Measurements from ENCODE around the gene GFRA4. TPM values are rescaled to one million over a fixed set of nuclear protein-coding genes. Genes with fewer than 3 reads are reported as not detected.
A peak's percentile ranks its signal among the peaks of the same experiment; 100 is the strongest.

GFRA4 gene
- total RNA-seq, 6 experiments from 2014 or later: not detected

DNA sequence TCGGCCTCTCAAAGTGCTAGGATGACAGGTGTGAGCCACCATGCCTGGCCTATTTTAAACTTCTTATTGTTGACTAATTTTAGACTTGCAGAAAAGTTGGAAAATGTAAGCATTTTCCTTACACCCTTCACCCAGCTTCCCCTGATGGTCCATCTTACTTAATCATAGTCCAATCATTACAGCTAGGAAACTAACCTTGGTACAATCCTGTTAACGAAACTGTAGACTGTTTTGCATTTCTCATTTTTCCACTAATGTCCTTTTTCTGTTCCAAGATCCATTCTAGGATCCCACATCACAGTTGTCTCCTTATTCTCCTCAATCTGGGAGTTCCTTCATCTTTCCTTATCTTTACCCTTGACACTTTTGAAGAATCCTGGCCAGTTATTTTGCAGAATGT lies 659 bp upstream of the GFRA4 start:
- H3K27me3 ChIP-seq: no peaks in the 10 kb centered on the region
- no peaks in the 10 kb centered on the region for H3K36me3 ChIP-seq
- intact Hi-C loops (cut with DNase I): no loop called here
- TF ChIP-seq, protein P1, sequence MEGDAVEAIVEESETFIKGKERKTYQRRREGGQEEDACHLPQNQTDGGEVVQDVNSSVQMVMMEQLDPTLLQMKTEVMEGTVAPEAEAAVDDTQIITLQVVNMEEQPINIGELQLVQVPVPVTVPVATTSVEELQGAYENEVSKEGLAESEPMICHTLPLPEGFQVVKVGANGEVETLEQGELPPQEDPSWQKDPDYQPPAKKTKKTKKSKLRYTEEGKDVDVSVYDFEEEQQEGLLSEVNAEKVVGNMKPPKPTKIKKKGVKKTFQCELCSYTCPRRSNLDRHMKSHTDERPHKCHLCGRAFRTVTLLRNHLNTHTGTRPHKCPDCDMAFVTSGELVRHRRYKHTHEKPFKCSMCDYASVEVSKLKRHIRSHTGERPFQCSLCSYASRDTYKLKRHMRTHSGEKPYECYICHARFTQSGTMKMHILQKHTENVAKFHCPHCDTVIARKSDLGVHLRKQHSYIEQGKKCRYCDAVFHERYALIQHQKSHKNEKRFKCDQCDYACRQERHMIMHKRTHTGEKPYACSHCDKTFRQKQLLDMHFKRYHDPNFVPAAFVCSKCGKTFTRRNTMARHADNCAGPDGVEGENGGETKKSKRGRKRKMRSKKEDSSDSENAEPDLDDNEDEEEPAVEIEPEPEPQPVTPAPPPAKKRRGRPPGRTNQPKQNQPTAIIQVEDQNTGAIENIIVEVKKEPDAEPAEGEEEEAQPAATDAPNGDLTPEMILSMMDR (IDR thresholded peaks at IDR 0.05): no peak
- TF ChIP-seq POLR2A (IDR thresholded peaks at IDR 0.05): no peak
- DNase-seq (no peak), ATAC-seq (no peak)
- H3K27ac ChIP-seq: no peak overlapping the region
- no peak overlapping the region for H3K4me3 ChIP-seq
- no peaks in the 10 kb centered on the region for H3K9me3 ChIP-seq
- WGBS (ENCODE audit: insufficient coverage, low coverage, low lambda C conversion rate, missing lambda C conversion rate): 68% methylated on average over 2 of the region's 2 CpGs
- no peaks in the 10 kb centered on the region for H3K4me1 ChIP-seq

DNA sequence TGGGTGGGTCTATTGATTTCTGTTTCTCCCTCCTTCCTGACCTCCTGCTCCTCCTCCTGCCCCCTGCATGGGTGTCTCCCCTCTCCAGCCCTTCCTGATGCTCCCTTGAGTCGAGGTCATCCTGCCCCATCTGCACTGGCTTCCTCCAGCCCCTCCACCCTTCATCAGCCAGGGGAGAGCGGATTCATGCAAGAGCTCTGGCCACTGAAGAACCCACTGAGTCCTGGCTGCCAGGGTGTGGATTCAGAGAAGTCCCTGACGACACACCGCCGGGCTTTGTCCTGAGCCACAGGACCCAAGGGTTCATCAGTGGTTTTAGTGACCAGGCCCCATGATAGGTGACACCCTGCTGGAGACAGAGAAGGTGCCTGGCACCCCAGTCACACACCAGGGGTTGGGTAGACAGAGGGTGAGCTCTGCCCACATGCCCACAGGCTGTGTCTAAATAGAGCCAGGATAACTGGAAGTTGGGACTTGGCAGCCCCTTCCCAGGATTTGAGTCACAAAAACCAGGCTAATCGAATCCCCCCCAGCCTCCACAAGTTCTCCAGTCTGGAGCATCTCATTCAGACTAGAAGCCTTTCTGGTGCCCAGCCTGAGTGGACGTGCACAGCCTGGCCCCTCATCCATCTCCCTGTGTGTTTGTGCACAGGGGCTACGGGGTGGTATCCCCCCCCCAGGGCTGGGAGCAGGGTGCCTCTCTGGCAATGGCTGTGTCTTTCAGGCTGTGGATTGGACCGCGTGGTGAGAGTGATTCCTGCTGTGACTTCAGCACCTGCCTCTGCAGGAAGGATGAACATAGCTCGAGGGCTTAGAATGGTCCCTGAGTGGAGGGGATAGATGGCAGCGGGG lies 1.2 kb downstream of the GFRA4 start:
- H3K27me3 ChIP-seq: no peaks in the 10 kb centered on the region
- DNase-seq: peak in 1 of 3 donors; percentile 27
- H3K4me1 ChIP-seq: no peaks in the 10 kb centered on the region
- 56% methylated on average over 5 of the region's 12 CpGs for WGBS (ENCODE audit: insufficient coverage, low coverage, low lambda C conversion rate, missing lambda C conversion rate)
- TF ChIP-seq, protein P1 (IDR thresholded peaks at IDR 0.05): no peak
- no peak for TF ChIP-seq POLR2A (IDR thresholded peaks at IDR 0.05)
- H3K27ac ChIP-seq: no peak overlapping the region
- intact Hi-C loops (cut with DNase I): no loop called here
- H3K36me3 ChIP-seq: no peaks in the 10 kb centered on the region
- no peak for ATAC-seq
- no peaks in the 10 kb centered on the region for H3K9me3 ChIP-seq
- H3K4me3 ChIP-seq: no peak overlapping the region

DNA sequence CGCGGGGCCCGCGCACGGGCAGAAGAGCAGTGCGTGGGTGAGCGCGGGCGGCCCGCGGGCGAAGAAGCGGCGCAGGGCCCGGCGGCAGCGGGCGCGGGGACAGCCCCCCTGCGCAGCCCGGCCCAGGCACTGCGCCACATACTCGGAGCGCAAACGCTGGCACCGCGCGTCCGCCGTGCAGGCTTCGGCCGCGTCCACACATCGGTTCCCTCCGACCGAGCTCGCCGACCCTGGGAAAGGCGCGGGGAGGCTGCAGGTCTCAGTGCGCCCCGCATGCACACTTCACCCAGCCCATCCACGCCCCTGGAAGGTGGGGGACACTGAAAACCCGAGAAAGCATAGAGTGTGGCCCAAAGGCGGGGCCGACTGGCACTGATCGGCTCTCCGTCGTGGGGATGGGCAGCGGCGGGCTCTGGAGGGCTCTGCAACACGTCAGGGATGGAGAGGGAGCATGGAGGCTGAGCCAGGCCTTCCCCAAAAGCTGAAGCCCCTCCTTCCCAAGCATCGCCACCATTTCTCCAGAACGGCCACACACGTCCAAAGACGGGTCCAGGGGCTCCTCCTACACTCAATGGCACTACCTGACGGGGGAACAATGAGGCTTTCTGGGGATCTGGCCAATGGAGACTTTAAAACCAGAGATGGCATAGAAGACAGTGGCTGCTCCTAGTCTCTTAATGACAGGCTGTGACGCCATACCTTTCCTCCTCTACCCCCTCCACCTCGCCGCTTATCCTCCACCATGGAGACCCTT lies 2.0 kb downstream of the GFRA4 start:
- H3K4me3 ChIP-seq: no peak overlapping the region
- H3K27ac ChIP-seq: no peak overlapping the region
- DNase-seq: peak in 1 of 3 donors; percentile 29
- ATAC-seq: no peak
- WGBS (ENCODE audit: insufficient coverage, low coverage, low lambda C conversion rate, missing lambda C conversion rate): 21% methylated on average over 17 of the region's 60 CpGs
- H3K9me3 ChIP-seq: no peaks in the 10 kb centered on the region
- H3K36me3 ChIP-seq: no peaks in the 10 kb centered on the region
- no peak for TF ChIP-seq POLR2A (IDR thresholded peaks at IDR 0.05)
- TF ChIP-seq, protein P1 (IDR thresholded peaks at IDR 0.05): no peak
- H3K27me3 ChIP-seq: no peaks in the 10 kb centered on the region
- intact Hi-C loops (cut with DNase I): no loop called here
- no peaks in the 10 kb centered on the region for H3K4me1 ChIP-seq

DNA sequence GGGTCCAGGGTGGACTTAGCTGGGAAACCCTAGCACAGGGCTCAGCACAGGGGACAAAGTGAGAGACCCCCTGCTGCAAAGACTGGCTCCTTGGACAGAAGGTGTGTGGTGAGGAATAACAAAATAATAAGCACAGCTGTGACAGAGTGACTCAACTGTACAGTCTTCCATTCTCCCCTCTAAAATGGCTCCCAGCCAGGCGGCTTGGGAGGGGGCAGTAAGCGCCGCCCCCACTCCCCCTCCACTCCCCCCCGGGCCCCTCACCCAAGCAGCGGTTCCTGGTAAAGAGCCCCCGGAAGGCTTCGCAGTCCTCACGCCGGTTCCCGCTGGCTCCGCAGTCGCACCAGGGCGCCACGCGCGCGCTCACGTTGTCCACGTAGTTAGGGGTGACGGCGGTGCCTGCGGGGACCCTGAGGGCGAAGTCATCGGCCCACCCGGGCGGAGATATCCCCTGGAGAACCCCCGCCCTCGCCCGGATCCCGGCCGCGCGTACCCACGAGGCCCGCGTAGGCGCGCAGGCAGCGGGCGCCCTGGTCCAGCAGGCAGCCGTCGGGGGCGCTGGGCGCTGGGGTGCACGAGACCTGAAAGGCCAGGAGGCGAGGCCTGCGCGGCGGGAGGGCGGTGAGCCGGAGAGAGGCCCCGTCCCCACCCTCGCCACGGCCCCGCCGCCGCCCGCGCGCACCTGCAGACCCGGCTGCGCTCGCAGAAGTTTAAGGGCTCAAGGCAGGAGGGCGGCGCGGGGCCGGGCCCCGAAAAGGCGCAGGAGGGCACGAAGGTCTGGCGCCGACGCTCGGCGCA lies 2.7 kb downstream of the GFRA4 start:
- no peak for ATAC-seq
- H3K9me3 ChIP-seq: no peaks in the 10 kb centered on the region
- no peaks in the 10 kb centered on the region for H3K36me3 ChIP-seq
- H3K4me1 ChIP-seq: no peaks in the 10 kb centered on the region
- 2% methylated on average over 20 of the region's 75 CpGs for WGBS (ENCODE audit: insufficient coverage, low coverage, low lambda C conversion rate, missing lambda C conversion rate)
- no peak overlapping the region for H3K4me3 ChIP-seq
- intact Hi-C loops (cut with DNase I): no loop called here
- H3K27me3 ChIP-seq: no peaks in the 10 kb centered on the region
- DNase-seq: peak in 1 of 3 donors; percentile 30
- no peak overlapping the region for H3K27ac ChIP-seq
- TF ChIP-seq, protein P1 (IDR thresholded peaks at IDR 0.05): no peak
- TF ChIP-seq POLR2A (IDR thresholded peaks at IDR 0.05): no peak

Measured in right lobe of liver (tissue), 6 donors.